DND-41 (cell line): ENCODE data around the gene NDUFA13.

Source experiments
- EZH2 ChIP-seq: IDR thresholded peaks from 3 replicates; pipeline ENCODE4 v1.6.1; 2012; ENCODE audit warnings: borderline replicate concordance, low read depth, mild to moderate bottlenecking, moderate library complexity, low read length, inconsistent platforms; ENCODE audit not compliant: severe bottlenecking
- TF ChIP-seq, protein P1 (sequence below): IDR thresholded peaks from 2 replicates; pipeline ENCODE4 v1.5.1; 2012; ENCODE audit warnings: borderline replicate concordance, low read length, moderate library complexity, mild to moderate bottlenecking; ENCODE audit not compliant: poor library complexity, severe bottlenecking; ENCODE audit errors: extremely low read depth

DNA sequence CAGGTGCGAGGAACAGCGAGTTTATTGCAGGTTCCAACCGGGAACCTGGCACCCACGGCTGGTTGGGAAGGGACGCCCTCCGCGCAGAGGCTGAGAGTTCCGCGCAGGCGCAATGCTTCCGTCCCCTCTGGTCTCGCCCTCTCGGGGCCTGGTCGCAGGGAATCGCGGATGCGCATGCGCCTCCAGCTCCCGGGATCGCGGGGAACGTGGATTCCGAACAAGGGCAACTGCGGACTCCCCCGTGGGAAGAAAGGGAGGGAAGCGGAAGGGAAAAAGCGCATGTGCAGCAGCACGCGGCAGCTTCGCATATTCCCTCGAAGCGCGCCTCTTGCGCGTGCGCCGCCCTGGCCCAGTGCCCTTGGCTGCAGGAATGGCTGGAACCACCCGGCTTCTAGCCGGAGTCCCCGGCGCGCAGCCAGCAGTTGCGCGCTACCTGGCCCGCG lies 1.8 kb upstream of the NDUFA13 start:
- TF ChIP-seq, protein P1, sequence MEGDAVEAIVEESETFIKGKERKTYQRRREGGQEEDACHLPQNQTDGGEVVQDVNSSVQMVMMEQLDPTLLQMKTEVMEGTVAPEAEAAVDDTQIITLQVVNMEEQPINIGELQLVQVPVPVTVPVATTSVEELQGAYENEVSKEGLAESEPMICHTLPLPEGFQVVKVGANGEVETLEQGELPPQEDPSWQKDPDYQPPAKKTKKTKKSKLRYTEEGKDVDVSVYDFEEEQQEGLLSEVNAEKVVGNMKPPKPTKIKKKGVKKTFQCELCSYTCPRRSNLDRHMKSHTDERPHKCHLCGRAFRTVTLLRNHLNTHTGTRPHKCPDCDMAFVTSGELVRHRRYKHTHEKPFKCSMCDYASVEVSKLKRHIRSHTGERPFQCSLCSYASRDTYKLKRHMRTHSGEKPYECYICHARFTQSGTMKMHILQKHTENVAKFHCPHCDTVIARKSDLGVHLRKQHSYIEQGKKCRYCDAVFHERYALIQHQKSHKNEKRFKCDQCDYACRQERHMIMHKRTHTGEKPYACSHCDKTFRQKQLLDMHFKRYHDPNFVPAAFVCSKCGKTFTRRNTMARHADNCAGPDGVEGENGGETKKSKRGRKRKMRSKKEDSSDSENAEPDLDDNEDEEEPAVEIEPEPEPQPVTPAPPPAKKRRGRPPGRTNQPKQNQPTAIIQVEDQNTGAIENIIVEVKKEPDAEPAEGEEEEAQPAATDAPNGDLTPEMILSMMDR = no peak
- TF ChIP-seq EZH2 = no peak
